Measurements from ENCODE around the gene CLIC6.

DNA sequence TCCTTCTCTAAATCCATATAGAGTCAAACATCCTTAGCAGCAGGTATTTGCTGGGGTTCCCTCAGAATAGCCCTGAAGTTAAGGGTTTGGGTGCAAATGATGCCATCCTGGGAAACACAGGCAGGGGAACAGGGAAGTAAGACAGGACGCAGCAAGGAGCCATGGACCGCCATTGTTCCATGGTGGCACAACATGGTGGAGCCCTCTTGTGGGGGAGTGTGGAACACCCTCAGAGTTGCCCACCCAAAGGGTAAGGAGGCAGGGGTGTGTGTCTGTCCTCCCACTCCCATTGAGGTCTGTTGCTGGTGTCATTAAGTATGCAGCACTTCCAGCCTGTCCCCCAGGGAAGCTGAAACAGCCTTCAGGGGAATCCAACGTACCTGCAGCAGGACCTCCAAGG, 33.5 kb upstream of the CLIC6 start:
- TF ChIP-seq RFX5 (IDR thresholded peaks at IDR 0.05; ENCODE audit: low read depth, low read length) (no peak), NCOA2 (IDR thresholded peaks at IDR 0.05; ENCODE audit: partially characterized antibody in 2 of 2) (no peak)
- TF ChIP-seq, protein P1, sequence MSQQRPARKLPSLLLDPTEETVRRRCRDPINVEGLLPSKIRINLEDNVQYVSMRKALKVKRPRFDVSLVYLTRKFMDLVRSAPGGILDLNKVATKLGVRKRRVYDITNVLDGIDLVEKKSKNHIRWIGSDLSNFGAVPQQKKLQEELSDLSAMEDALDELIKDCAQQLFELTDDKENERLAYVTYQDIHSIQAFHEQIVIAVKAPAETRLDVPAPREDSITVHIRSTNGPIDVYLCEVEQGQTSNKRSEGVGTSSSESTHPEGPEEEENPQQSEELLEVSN (IDR thresholded peaks at IDR 0.05; ENCODE audit: borderline replicate concordance in 1 of 2, extremely low read depth in 1 of 2, insufficient read depth in 1 of 2, insufficient read length in 1 of 2, low read depth in 1 of 2, low read length in 1 of 2, poor library complexity in 1 of 2, severe bottlenecking in 1 of 2) = no peak
- TF ChIP-seq, protein P2, sequence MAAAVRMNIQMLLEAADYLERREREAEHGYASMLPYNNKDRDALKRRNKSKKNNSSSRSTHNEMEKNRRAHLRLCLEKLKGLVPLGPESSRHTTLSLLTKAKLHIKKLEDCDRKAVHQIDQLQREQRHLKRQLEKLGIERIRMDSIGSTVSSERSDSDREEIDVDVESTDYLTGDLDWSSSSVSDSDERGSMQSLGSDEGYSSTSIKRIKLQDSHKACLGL (CRISPR knock-in tag; IDR thresholded peaks at IDR 0.05; ENCODE audit: borderline replicate concordance, poor library complexity, severe bottlenecking) = no peak
- TF ChIP-seq, protein P3, sequence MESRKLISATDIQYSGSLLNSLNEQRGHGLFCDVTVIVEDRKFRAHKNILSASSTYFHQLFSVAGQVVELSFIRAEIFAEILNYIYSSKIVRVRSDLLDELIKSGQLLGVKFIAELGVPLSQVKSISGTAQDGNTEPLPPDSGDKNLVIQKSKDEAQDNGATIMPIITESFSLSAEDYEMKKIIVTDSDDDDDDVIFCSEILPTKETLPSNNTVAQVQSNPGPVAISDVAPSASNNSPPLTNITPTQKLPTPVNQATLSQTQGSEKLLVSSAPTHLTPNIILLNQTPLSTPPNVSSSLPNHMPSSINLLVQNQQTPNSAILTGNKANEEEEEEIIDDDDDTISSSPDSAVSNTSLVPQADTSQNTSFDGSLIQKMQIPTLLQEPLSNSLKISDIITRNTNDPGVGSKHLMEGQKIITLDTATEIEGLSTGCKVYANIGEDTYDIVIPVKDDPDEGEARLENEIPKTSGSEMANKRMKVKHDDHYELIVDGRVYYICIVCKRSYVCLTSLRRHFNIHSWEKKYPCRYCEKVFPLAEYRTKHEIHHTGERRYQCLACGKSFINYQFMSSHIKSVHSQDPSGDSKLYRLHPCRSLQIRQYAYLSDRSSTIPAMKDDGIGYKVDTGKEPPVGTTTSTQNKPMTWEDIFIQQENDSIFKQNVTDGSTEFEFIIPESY (CRISPR knock-in tag; IDR thresholded peaks at IDR 0.05) = no peak
